Fibroblast of villous mesenchyme (primary cell): ENCODE results near the gene TCF23. TPM values are rescaled to one million over a fixed set of nuclear protein-coding genes. Genes with fewer than 3 reads are reported as not detected.
A peak's percentile ranks its signal among the peaks of the same experiment; 100 is the strongest.

Experiments
- DNase-seq: peaks from one replicate; pipeline ENCODE4 v3.0.0-alpha.2; 2010; ENCODE audit warnings: low read depth
- H3K4me3 ChIP-seq: 2 replicates; pipeline ENCODE4 v1.5.1; 2011; ENCODE audit warnings: low read depth, mild to moderate bottlenecking, low read length
- CTCF ChIP-seq: IDR thresholded peaks from 2 replicates; pipeline ENCODE4 v1.5.1; 2012; ENCODE audit warnings: low read depth, mild to moderate bottlenecking, low read length; ENCODE audit not compliant: insufficient read depth
- total RNA-seq: library from RNA; depleted of rRNA; stranded (reverse); fragments of >200 nt; gene quantifications from 2 replicates; pipeline ENCODE4 v1.2.3, GENCODE V29; 2012

TCF23 gene
- total RNA-seq, 1 donor: not detected

- H3K4me3 ChIP-seq: no peak overlapping the region
- no peak for TF ChIP-seq CTCF
- no peak for DNase-seq
These were observed 26.0 kb upstream of the TCF23 start for GRCh38 chr2:27122791-27123190.

- no peak for DNase-seq
- peak within 1 kb of the TSS; percentile 66 for H3K4me3 ChIP-seq
- no peak for TF ChIP-seq CTCF
These were observed 25.3 kb upstream of the TCF23 start, which contains the start of gene ABHD1 for GRCh38 chr2:27123302-27124150. ABHD1 (plus strand) TSS chr2:27123815; CDS start chr2:27123949, 134 bp downstream.

GRCh38 chr2:27125104-27125503 lies 23.7 kb upstream of the TCF23 start:
- no peak for TF ChIP-seq CTCF
- no peak overlapping the region for H3K4me3 ChIP-seq
- DNase-seq: no peak

- no peak for TF ChIP-seq CTCF
- DNase-seq: no peak
- H3K4me3 ChIP-seq: no peak overlapping the region
These were observed 22.5 kb upstream of the TCF23 start for GRCh38 chr2:27126252-27126710.

- DNase-seq: no peak
- no peak overlapping the region for H3K4me3 ChIP-seq
- TF ChIP-seq CTCF: no peak
These were observed 20.7 kb upstream of the TCF23 start for GRCh38 chr2:27127883-27128667.

- DNase-seq: no peak
- TF ChIP-seq CTCF: no peak
- no peak overlapping the region for H3K4me3 ChIP-seq
These were observed 19.9 kb upstream of the TCF23 start for GRCh38 chr2:27128668-27129571.
